Loucy (cell line): ENCODE results near the gene SUCLG2.
"Not testable (repeated sequence)": the region's sequence is repeated elsewhere in the genome, so short reads cannot be mapped to it uniquely, and the experiment has no call there.

ENCODE experiments used
- H2AFZ ChIP-seq: fragments of 200-600 bp; sonication (generic); 2 replicates; pipeline ENCODE4 v1.6.0; 2016; ENCODE audit warnings: antibody characterized with exemption, mild to moderate bottlenecking, low read length, moderate library complexity
- H3F3A ChIP-seq: fragments of 200-600 bp; 2 replicates; pipeline ENCODE4 v1.6.0; 2016; ENCODE audit warnings: antibody characterized with exemption, low read depth, mild to moderate bottlenecking
- H3K27me3 ChIP-seq: fragments of 200-600 bp; sonication (generic); 2 replicates; pipeline ENCODE4 v1.6.1; 2014; ENCODE audit warnings: low read length, mild to moderate bottlenecking; ENCODE audit not compliant: insufficient read depth, poor library complexity, severe bottlenecking
- H3K36me3 ChIP-seq: fragments of 200-600 bp; sonication (generic); 2 replicates; pipeline ENCODE4 v1.6.1; 2016; ENCODE audit warnings: low read length; ENCODE audit not compliant: insufficient read depth
- H3K4me1 ChIP-seq: fragments of 200-600 bp; sonication (generic); 2 replicates; pipeline ENCODE4 v1.5.1; 2014; ENCODE audit warnings: low read length, mild to moderate bottlenecking; ENCODE audit not compliant: insufficient read depth, poor library complexity, severe bottlenecking
- H3K4me2 ChIP-seq: fragments of 200-600 bp; sonication (generic); 2 replicates; pipeline ENCODE4 v1.6.0; 2014; ENCODE audit warnings: antibody characterized with exemption, low read length, low read depth, mild to moderate bottlenecking; ENCODE audit not compliant: poor library complexity, severe bottlenecking
- H3K4me3 ChIP-seq: fragments of 200-600 bp; sonication (generic); 2 replicates; pipeline ENCODE4 v1.5.1; 2014; ENCODE audit warnings: low read length, mild to moderate bottlenecking, mixed read lengths; ENCODE audit not compliant: poor library complexity, severe bottlenecking
- H3K79me2 ChIP-seq: fragments of 200-600 bp; sonication (generic); 2 replicates; pipeline ENCODE4 v1.6.1; 2014; ENCODE audit warnings: low read length; ENCODE audit not compliant: insufficient read depth
- H3K9ac ChIP-seq: fragments of 200-600 bp; sonication (generic); 2 replicates; pipeline ENCODE4 v1.6.0; 2014; ENCODE audit warnings: mild to moderate bottlenecking, low read depth, low read length, moderate library complexity; ENCODE audit not compliant: poor library complexity, severe bottlenecking
- H3K9me2 ChIP-seq: fragments of 200-600 bp; sonication (generic); replicated peaks from 2 replicates; pipeline ENCODE4 v1.6.1; 2016; ENCODE audit warnings: low read depth, low read length, mixed read lengths
- H3K9me3 ChIP-seq: fragments of 200-600 bp; sonication (generic); 2 replicates; pipeline ENCODE4 v1.6.1; 2014; ENCODE audit warnings: mild to moderate bottlenecking, antibody characterized with exemption, low read length, low read depth; ENCODE audit not compliant: insufficient read depth
- H4K20me1 ChIP-seq: fragments of 200-600 bp; sonication (generic); 2 replicates; pipeline ENCODE4 v1.6.0; 2014; ENCODE audit warnings: antibody characterized with exemption, low read length, mild to moderate bottlenecking; ENCODE audit not compliant: insufficient read depth, poor library complexity, severe bottlenecking
- EZH2phosphoT487 ChIP-seq: fragments of 200-600 bp; IDR thresholded peaks from 2 replicates; pipeline ENCODE4 v1.6.1; 2018; ENCODE audit warnings: antibody characterized with exemption, mild to moderate bottlenecking, moderate library complexity, borderline replicate concordance
- TF ChIP-seq, protein P1 (sequence below): fragments of 200-600 bp; sonication (generic); conservative IDR thresholded peaks from 2 replicates; pipeline ENCODE4 v1.5.1; 2014; ENCODE audit warnings: mild to moderate bottlenecking, antibody characterized with exemption, low read length

Gene SUCLG2

DNA sequence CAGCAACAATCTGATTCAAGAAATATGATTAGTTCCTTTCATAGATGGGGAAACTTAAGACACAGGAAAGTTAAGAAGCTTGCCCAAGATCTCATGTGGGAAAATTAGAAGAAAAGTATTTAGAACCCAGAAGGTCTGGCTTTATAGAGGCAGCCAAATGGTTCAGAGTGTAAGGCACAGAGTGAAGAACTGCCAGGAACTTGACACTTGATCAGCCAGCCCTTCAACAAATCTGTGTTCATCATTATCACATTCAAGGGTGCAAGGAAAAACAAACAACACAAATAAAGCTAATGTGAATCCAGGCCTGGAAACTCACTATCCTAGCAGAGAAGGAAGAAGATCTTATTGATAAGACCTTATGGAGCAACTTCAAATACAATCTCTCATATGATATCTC lies 62.4 kb downstream of the SUCLG2 start:
- H3K9me2 ChIP-seq: no peaks in the 10 kb centered on the region
- no peaks in the 10 kb centered on the region for H3K9me3 ChIP-seq
- no peak overlapping the region for H3K4me2 ChIP-seq
- no peak overlapping the region for H3K9ac ChIP-seq
- no peaks in the 10 kb centered on the region for H4K20me1 ChIP-seq
- no peaks in the 10 kb centered on the region for H3K4me1 ChIP-seq
- H3K27me3 ChIP-seq: no peaks in the 10 kb centered on the region
- H3K79me2 ChIP-seq: no peaks in the 10 kb centered on the region
- H3K4me3 ChIP-seq: no peak overlapping the region
- no peaks in the 10 kb centered on the region for H3F3A ChIP-seq
- H3K36me3 ChIP-seq: no peaks in the 10 kb centered on the region
- TF ChIP-seq, protein P1, sequence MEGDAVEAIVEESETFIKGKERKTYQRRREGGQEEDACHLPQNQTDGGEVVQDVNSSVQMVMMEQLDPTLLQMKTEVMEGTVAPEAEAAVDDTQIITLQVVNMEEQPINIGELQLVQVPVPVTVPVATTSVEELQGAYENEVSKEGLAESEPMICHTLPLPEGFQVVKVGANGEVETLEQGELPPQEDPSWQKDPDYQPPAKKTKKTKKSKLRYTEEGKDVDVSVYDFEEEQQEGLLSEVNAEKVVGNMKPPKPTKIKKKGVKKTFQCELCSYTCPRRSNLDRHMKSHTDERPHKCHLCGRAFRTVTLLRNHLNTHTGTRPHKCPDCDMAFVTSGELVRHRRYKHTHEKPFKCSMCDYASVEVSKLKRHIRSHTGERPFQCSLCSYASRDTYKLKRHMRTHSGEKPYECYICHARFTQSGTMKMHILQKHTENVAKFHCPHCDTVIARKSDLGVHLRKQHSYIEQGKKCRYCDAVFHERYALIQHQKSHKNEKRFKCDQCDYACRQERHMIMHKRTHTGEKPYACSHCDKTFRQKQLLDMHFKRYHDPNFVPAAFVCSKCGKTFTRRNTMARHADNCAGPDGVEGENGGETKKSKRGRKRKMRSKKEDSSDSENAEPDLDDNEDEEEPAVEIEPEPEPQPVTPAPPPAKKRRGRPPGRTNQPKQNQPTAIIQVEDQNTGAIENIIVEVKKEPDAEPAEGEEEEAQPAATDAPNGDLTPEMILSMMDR: no peak
- TF ChIP-seq EZH2phosphoT487: no peak
- H2AFZ ChIP-seq: no peak overlapping the region

- H2AFZ ChIP-seq: no peak overlapping the region
- no peaks in the 10 kb centered on the region for H3K9me2 ChIP-seq
- no peak overlapping the region for H3K4me2 ChIP-seq
- no peaks in the 10 kb centered on the region for H3K79me2 ChIP-seq
- H3F3A ChIP-seq: no peaks in the 10 kb centered on the region
- H3K4me1 ChIP-seq: no peaks in the 10 kb centered on the region
- H3K27me3 ChIP-seq: no peaks in the 10 kb centered on the region
- no peaks in the 10 kb centered on the region for H3K36me3 ChIP-seq
- H3K9me3 ChIP-seq: no peaks in the 10 kb centered on the region
- TF ChIP-seq EZH2phosphoT487: no peak
- TF ChIP-seq, protein P1: no peak
- no peak overlapping the region for H3K9ac ChIP-seq
- no peak overlapping the region for H3K4me3 ChIP-seq
- H4K20me1 ChIP-seq: no peaks in the 10 kb centered on the region
Measured at GRCh38 chr3:67587811-67588210, 66.6 kb downstream of the SUCLG2 start.

DNA sequence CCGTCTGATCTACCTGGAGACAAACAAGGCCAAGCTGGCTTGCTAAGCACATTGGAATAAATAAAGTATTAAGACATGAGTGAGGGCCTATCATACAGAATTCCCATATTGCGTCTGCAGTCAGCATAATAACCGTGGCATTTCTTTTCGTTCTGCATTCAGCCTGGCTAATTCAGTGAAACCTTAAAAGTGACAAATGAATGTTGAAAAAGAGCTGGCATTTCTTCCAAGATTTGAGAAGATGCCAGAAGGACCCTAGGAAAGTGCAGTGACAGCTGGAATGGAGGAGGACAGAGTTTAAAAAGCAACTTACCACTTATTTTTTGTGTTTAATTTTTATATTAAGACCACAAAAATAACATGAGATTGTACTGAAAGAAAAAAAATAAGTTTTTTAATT lies 67.1 kb downstream of the SUCLG2 start:
- no peak overlapping the region for H3K4me3 ChIP-seq
- TF ChIP-seq, protein P1: no peak
- no peak for TF ChIP-seq EZH2phosphoT487
- no peak overlapping the region for H3K9ac ChIP-seq
- H3K9me3 ChIP-seq: no peaks in the 10 kb centered on the region
- no peaks in the 10 kb centered on the region for H3F3A ChIP-seq
- no peak overlapping the region for H2AFZ ChIP-seq
- H3K36me3 ChIP-seq: no peaks in the 10 kb centered on the region
- H3K4me1 ChIP-seq: no peaks in the 10 kb centered on the region
- H3K4me2 ChIP-seq: no peak overlapping the region
- no peaks in the 10 kb centered on the region for H3K9me2 ChIP-seq
- H4K20me1 ChIP-seq: no peaks in the 10 kb centered on the region
- H3K79me2 ChIP-seq: no peaks in the 10 kb centered on the region
- H3K27me3 ChIP-seq: no peaks in the 10 kb centered on the region

DNA sequence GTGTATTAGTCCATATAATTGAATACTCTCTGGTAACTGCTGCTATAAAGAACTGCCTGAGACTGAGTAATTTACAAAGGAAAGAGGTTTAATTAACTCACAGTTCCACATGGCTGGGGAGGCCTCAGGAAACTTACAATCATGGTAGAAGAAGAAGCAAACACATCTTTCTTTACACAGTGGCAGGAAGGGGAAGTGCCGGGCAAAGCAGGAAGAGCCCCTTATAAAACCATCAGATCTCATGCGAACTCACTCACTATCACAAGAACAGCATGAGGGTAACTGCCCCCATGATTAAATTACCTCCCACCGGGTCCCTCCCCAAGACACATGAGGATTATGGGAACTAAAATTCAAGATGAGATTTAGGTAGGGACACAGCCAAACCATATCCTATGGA lies 69.8 kb downstream of the SUCLG2 start:
- not testable (repeated sequence) for H3K4me3 ChIP-seq, H3K9me3 ChIP-seq, H3K9ac ChIP-seq, H3K4me1 ChIP-seq, H3K36me3 ChIP-seq, H2AFZ ChIP-seq, H3K27me3 ChIP-seq, H3K79me2 ChIP-seq, H4K20me1 ChIP-seq, H3K9me2 ChIP-seq, H3F3A ChIP-seq, H3K4me2 ChIP-seq
